Activated effector memory CD4-positive, alpha-beta T cell treated with Interleukin-2 at 50 U/mL for 16 hours (primary cell): Measurements from ENCODE around the gene MOB4.
"Not testable (repeated sequence)": the region's sequence is repeated elsewhere in the genome, so short reads cannot be mapped to it uniquely, and the experiment has no call there.

Source experiments
- DNase-seq: peaks from one replicate; pipeline ENCODE4 v3.0.0-alpha.2; 2020

The MOB4 gene

GRCh38 chr2:197515315-197515738 lies 539 bp upstream of the MOB4 start:
- no peak for DNase-seq

GRCh38 chr2:197516393-197516761 lies 511 bp downstream of the MOB4 start:
- DNase-seq, result peak; percentile 16

GRCh38 chr2:197517150-197517549 lies 1.3 kb downstream of the MOB4 start:
- no peak for DNase-seq

GRCh38 chr2:197538412-197538811 lies 22.5 kb downstream of the MOB4 start:
- DNase-seq, result no peak

- DNase-seq, result no peak
Observed at GRCh38 chr2:197539734-197540133, 23.9 kb downstream of the MOB4 start.

- DNase-seq, result no peak
Observed at GRCh38 chr2:197543206-197543605, 27.3 kb downstream of the MOB4 start.

- DNase-seq, result no peak
Observed at GRCh38 chr2:197547163-197547900, 31.5 kb downstream of the MOB4 start.

GRCh38 chr2:197548582-197548981 lies 32.7 kb downstream of the MOB4 start:
- DNase-seq, result no peak

- not testable (repeated sequence) for DNase-seq
Observed at GRCh38 chr2:197551260-197551659, 35.4 kb downstream of the MOB4 start.

- no peak for DNase-seq
Observed at GRCh38 chr2:197555467-197555866, 39.6 kb downstream of the MOB4 start.

- DNase-seq, result no peak
Observed at GRCh38 chr2:197556456-197556855, 40.6 kb downstream of the MOB4 start.

GRCh38 chr2:197558393-197558792 lies 42.5 kb downstream of the MOB4 start:
- no peak for DNase-seq

GRCh38 chr2:197559681-197560080 lies 43.8 kb downstream of the MOB4 start:
- DNase-seq, result no peak

- no peak for DNase-seq
Observed at GRCh38 chr2:197560146-197560665, 44.3 kb downstream of the MOB4 start.

GRCh38 chr2:197571627-197572271 lies 55.9 kb downstream of the MOB4 start:
- no peak for DNase-seq

- DNase-seq, result no peak
Observed at GRCh38 chr2:197573608-197574007, 57.7 kb downstream of the MOB4 start.

- no peak for DNase-seq
Observed at GRCh38 chr2:197575987-197576386, 60.1 kb downstream of the MOB4 start.

GRCh38 chr2:197576631-197577030 lies 60.8 kb downstream of the MOB4 start:
- DNase-seq, result no peak

GRCh38 chr2:197577446-197577845 lies 61.6 kb downstream of the MOB4 start:
- DNase-seq, result no peak

- not testable (repeated sequence) for DNase-seq
Observed at GRCh38 chr2:197578294-197578693, 62.4 kb downstream of the MOB4 start.

- DNase-seq, result not testable (repeated sequence)
Observed at GRCh38 chr2:197580166-197580565, 64.3 kb downstream of the MOB4 start.

- not testable (repeated sequence) for DNase-seq
Observed at GRCh38 chr2:197587255-197587654, 71.4 kb downstream of the MOB4 start.

GRCh38 chr2:197591339-197592072 lies 75.6 kb downstream of the MOB4 start:
- no peak for DNase-seq

GRCh38 chr2:197596766-197597165 lies 80.9 kb downstream of the MOB4 start:
- no peak for DNase-seq
